Measurements from ENCODE around the gene PRDM2.

Gene PRDM2

GRCh38 chr1:13732971-13733667 is 33.1 kb downstream of the PRDM2 start:
- Histone ChIP-seq H2BK12ac (ENCODE audit: low read length) (no peak overlapping the region), H3K9me3 (ENCODE audit: insufficient read depth, low read depth, low read length) (no peaks in the 10 kb centered on the region), H3K23ac (ENCODE audit: low read length) (no peak overlapping the region), H3K27me3 (ENCODE audit: insufficient read depth, low read length) (no peaks in the 10 kb centered on the region), H2BK5ac (ENCODE audit: low read depth, low read length, poor library complexity) (no peak overlapping the region), H3K79me2 (ENCODE audit: control insufficient read depth, insufficient read depth, low read length, poor library complexity) (no peaks in the 10 kb centered on the region), H3K36me3 (ENCODE audit: control insufficient read depth in 1 of 2, insufficient read depth in 2 of 2, low read length in 2 of 2) (peaks cover 1 to 2% of the 10 kb centered on the region in 2 experiments), H3K9ac (ENCODE audit: low read length) (no peak overlapping the region), H2AFZ (ENCODE audit: insufficient read depth, low read length, poor library complexity) (no peak overlapping the region), H2AK5ac (ENCODE audit: low read length) (no peak overlapping the region), H2BK120ac (ENCODE audit: insufficient read depth, low read length, poor library complexity) (no peak overlapping the region), H3K4me1 (ENCODE audit: control insufficient read depth in 1 of 2, insufficient read depth in 2 of 2, low read length in 2 of 2) (no peaks in the 10 kb centered on the region), H3K27ac (ENCODE audit: low read depth, low read length) (no peak overlapping the region), H3K79me1 (ENCODE audit: low read length) (no peaks in the 10 kb centered on the region), H3K4me2 (ENCODE audit: low read length) (no peak overlapping the region), H3K4ac (ENCODE audit: low read depth, low read length) (no peak overlapping the region), H3K14ac (ENCODE audit: low read length) (no peak overlapping the region), H3K18ac (ENCODE audit: low read length) (no peak overlapping the region), H4K12ac (ENCODE audit: low read depth, low read length) (no peak overlapping the region), H4K91ac (ENCODE audit: low read depth, low read length) (no peak overlapping the region), H4K8ac (ENCODE audit: low read depth, low read length) (no peak overlapping the region), H3K4me3 (ENCODE audit: low read depth, low read length) (no peak overlapping the region)
- no peak for DNase-seq
- WGBS (ENCODE audit: extremely low coverage, insufficient coverage, insufficient read length) = no CpG with 5 or more reads among the region's 5 CpGs

GRCh38 chr1:13733711-13734110 is 33.7 kb downstream of the PRDM2 start:
- no peak for DNase-seq
- no peak overlapping the region for H4K91ac ChIP-seq (ENCODE audit: low read depth, low read length)
- no peaks in the 10 kb centered on the region for H3K79me1 ChIP-seq (ENCODE audit: low read length)
- H3K9me3 ChIP-seq (ENCODE audit: insufficient read depth, low read depth, low read length) = no peaks in the 10 kb centered on the region
- H3K14ac ChIP-seq (ENCODE audit: low read length) = no peak overlapping the region
- no peak overlapping the region for H3K23ac ChIP-seq (ENCODE audit: low read length)
- H4K8ac ChIP-seq (ENCODE audit: low read depth, low read length) = no peak overlapping the region
- H3K18ac ChIP-seq (ENCODE audit: low read length) = no peak overlapping the region
- no peaks in the 10 kb centered on the region for H3K27me3 ChIP-seq (ENCODE audit: insufficient read depth, low read length)
- H4K12ac ChIP-seq (ENCODE audit: low read depth, low read length) = no peak overlapping the region
- H3K79me2 ChIP-seq (ENCODE audit: control insufficient read depth, insufficient read depth, low read length, poor library complexity) = no peaks in the 10 kb centered on the region
- no peaks in the 10 kb centered on the region for H3K4me1 ChIP-seq (ENCODE audit: control insufficient read depth in 1 of 2, insufficient read depth in 2 of 2, low read length in 2 of 2)
- peaks cover 1 to 2% of the 10 kb centered on the region in 2 experiments for H3K36me3 ChIP-seq (ENCODE audit: control insufficient read depth in 1 of 2, insufficient read depth in 2 of 2, low read length in 2 of 2)
- no peak overlapping the region for H3K4me3 ChIP-seq (ENCODE audit: low read depth, low read length)
- no peak overlapping the region for H3K4ac ChIP-seq (ENCODE audit: low read depth, low read length)
- H2BK12ac ChIP-seq (ENCODE audit: low read length) = no peak overlapping the region
- H2BK120ac ChIP-seq (ENCODE audit: insufficient read depth, low read length, poor library complexity) = no peak overlapping the region
- H2BK5ac ChIP-seq (ENCODE audit: low read depth, low read length, poor library complexity) = no peak overlapping the region
- no peak overlapping the region for H2AK5ac ChIP-seq (ENCODE audit: low read length)
- H3K27ac ChIP-seq (ENCODE audit: low read depth, low read length) = no peak overlapping the region
- no CpG with 5 or more reads among the region's 1 CpG for WGBS (ENCODE audit: extremely low coverage, insufficient coverage, insufficient read length)
- H3K4me2 ChIP-seq (ENCODE audit: low read length) = no peak overlapping the region
- H3K9ac ChIP-seq (ENCODE audit: low read length) = no peak overlapping the region
- no peak overlapping the region for H2AFZ ChIP-seq (ENCODE audit: insufficient read depth, low read length, poor library complexity)

- H2BK5ac ChIP-seq (ENCODE audit: low read depth, low read length, poor library complexity) = no peak overlapping the region
- H3K14ac ChIP-seq (ENCODE audit: low read length) = no peak overlapping the region
- H3K36me3 ChIP-seq (ENCODE audit: control insufficient read depth in 1 of 2, insufficient read depth in 2 of 2, low read length in 2 of 2) = peaks cover 1 to 2% of the 10 kb centered on the region in 2 experiments
- no peak overlapping the region for H4K8ac ChIP-seq (ENCODE audit: low read depth, low read length)
- no peak overlapping the region for H3K18ac ChIP-seq (ENCODE audit: low read length)
- no peak overlapping the region for H3K23ac ChIP-seq (ENCODE audit: low read length)
- no peak overlapping the region for H3K9ac ChIP-seq (ENCODE audit: low read length)
- no peaks in the 10 kb centered on the region for H3K27me3 ChIP-seq (ENCODE audit: insufficient read depth, low read length)
- no peak overlapping the region for H3K4me2 ChIP-seq (ENCODE audit: low read length)
- WGBS (ENCODE audit: extremely low coverage, insufficient coverage, insufficient read length) = no CpG with 5 or more reads among the region's 11 CpGs
- H2AFZ ChIP-seq (ENCODE audit: insufficient read depth, low read length, poor library complexity) = no peak overlapping the region
- no peak overlapping the region for H4K12ac ChIP-seq (ENCODE audit: low read depth, low read length)
- no peak overlapping the region for H4K91ac ChIP-seq (ENCODE audit: low read depth, low read length)
- no peak overlapping the region for H2BK12ac ChIP-seq (ENCODE audit: low read length)
- no peaks in the 10 kb centered on the region for H3K79me1 ChIP-seq (ENCODE audit: low read length)
- no peak overlapping the region for H3K4ac ChIP-seq (ENCODE audit: low read depth, low read length)
- H3K4me1 ChIP-seq (ENCODE audit: control insufficient read depth in 1 of 2, insufficient read depth in 2 of 2, low read length in 2 of 2) = no peaks in the 10 kb centered on the region
- no peak for DNase-seq
- no peaks in the 10 kb centered on the region for H3K9me3 ChIP-seq (ENCODE audit: insufficient read depth, low read depth, low read length)
- no peaks in the 10 kb centered on the region for H3K79me2 ChIP-seq (ENCODE audit: control insufficient read depth, insufficient read depth, low read length, poor library complexity)
- no peak overlapping the region for H2AK5ac ChIP-seq (ENCODE audit: low read length)
- no peak overlapping the region for H3K27ac ChIP-seq (ENCODE audit: low read depth, low read length)
- H2BK120ac ChIP-seq (ENCODE audit: insufficient read depth, low read length, poor library complexity) = no peak overlapping the region
- H3K4me3 ChIP-seq (ENCODE audit: low read depth, low read length) = no peak overlapping the region
Observed at GRCh38 chr1:13735168-13735930, 35.4 kb downstream of the PRDM2 start.

- Histone ChIP-seq H3K9me3 (ENCODE audit: insufficient read depth, low read depth, low read length) (no peaks in the 10 kb centered on the region), H3K36me3 (ENCODE audit: control insufficient read depth in 1 of 2, insufficient read depth in 2 of 2, low read length in 2 of 2) (peaks cover 0 to 3% of the 10 kb centered on the region in 2 experiments)
Observed at GRCh38 chr1:13737398-13737797, 37.4 kb downstream of the PRDM2 start.

More at GRCh38 chr1:13737398-13737797, 37.4 kb downstream of the PRDM2 start:
- Histone ChIP-seq H3K4ac (ENCODE audit: low read depth, low read length) (no peak overlapping the region), H4K91ac (ENCODE audit: low read depth, low read length) (no peak overlapping the region), H2BK120ac (ENCODE audit: insufficient read depth, low read length, poor library complexity) (no peak overlapping the region), H3K79me1 (ENCODE audit: low read length) (no peaks in the 10 kb centered on the region), H3K14ac (ENCODE audit: low read length) (no peak overlapping the region), H2AFZ (ENCODE audit: insufficient read depth, low read length, poor library complexity) (no peak overlapping the region), H3K27me3 (ENCODE audit: insufficient read depth, low read length) (no peaks in the 10 kb centered on the region), H3K9ac (ENCODE audit: low read length) (no peak overlapping the region), H3K23ac (ENCODE audit: low read length) (no peak overlapping the region), H3K18ac (ENCODE audit: low read length) (no peak overlapping the region), H2BK12ac (ENCODE audit: low read length) (no peak overlapping the region), H2AK5ac (ENCODE audit: low read length) (no peak overlapping the region), H4K8ac (ENCODE audit: low read depth, low read length) (no peak overlapping the region), H4K12ac (ENCODE audit: low read depth, low read length) (no peak overlapping the region), H3K4me3 (ENCODE audit: low read depth, low read length) (no peak overlapping the region), H3K4me1 (ENCODE audit: control insufficient read depth in 1 of 2, insufficient read depth in 2 of 2, low read length in 2 of 2) (no peaks in the 10 kb centered on the region), H3K79me2 (ENCODE audit: control insufficient read depth, insufficient read depth, low read length, poor library complexity) (no peaks in the 10 kb centered on the region), H3K4me2 (ENCODE audit: low read length) (no peak overlapping the region), H2BK5ac (ENCODE audit: low read depth, low read length, poor library complexity) (no peak overlapping the region), H3K27ac (ENCODE audit: low read depth, low read length) (no peak overlapping the region)
- DNase-seq = no peak
